GM21367 (cell line): ENCODE results near the gene TPBG.
"Not testable (repeated sequence)": the region's sequence is repeated elsewhere in the genome, so short reads cannot be mapped to it uniquely, and the experiment has no call there.

Experiments
- ATAC-seq: cut with Tn5 transposase; IDR thresholded peaks from one replicate; pipeline ENCODE4 v1.9.1; 2021; ENCODE audit not compliant: unreplicated experiment

The TPBG gene

DNA sequence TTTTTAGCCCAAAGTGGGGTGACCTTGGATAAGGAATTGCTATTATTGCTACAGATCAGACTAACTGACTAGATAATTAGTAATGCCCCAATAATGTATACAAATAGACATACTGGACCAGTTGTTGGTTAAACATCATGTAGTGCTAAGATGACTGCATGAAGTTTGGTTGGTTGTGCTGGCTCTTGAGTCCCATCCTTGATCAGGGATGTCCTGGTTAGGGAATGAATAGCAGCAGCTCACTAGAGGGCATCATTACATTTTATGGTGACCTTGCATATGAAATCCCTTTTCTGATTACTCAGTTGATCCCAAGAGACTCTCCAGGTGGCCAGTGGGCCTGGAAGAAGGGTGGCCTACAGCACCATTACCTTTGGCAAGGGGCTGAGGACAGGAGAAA is 10.9 kb downstream of the TPBG start:
- no peak for ATAC-seq

DNA sequence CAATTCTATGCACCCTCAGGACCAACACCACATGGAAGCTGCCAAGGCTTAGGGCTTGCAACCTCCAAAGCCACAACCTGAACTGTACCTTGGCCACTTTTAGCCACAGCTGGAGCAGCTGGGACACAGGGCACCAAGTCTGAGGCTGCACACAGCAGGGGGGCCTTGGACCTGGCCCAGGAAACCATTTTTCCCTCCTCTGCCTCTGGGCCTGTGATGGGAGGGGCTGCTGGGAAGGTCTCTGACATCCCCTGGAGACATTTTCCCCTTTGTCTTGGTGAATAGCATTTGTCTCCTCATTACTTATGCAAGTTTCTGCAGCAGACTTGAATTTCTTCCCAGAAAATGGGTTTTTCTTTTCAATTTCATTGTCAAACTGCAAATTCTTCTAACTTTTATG is 13.0 kb downstream of the TPBG start:
- no peak for ATAC-seq

DNA sequence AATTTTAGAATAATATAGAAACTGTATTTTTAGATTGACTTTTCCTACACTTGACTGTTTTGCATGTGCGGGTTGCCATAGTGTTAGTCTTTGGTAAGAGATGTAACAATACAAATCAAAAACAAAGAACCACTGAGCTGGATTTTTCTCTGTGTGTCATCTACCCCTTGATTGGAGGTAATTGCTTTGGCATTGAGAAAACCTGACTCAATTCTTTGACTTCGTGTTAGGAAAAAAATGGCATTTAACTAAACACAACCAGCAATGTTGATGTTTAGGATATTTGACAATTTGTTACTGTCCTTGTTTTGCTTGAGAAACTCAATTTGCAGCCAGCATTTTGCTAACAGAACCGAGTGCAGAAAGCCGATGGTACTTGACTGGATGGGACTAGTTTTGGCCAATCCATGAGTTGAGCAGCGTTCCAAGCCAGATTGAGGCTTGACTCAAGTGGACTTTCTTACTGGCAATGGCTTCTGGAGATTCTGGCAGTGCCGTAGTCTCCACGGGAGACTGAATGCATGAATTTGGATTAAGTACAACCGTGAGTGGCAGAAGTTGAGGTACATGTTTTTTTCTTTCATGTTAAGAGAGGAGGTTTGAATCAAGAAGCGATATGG is 17.1 kb downstream of the TPBG start:
- no peak for ATAC-seq

DNA sequence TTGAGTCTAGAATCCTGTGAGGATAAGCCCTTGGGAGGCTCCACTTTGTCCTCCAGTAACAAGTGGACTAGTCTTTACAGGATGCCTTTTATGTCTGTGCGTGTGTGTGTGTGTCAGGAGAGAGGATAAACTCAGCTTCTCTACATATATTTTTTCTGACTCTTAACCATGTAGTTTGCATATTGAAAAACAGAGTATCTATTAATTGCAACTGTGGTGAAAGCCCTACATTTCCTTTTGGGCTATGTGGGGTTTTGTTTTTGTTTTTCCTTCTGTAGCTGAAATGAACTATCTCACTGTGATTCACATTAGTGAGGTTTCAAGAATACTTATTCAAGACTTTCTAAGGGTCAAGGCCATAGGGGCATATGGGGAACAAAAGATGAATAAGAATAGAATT is 17.7 kb downstream of the TPBG start:
- peak; percentile 77 for ATAC-seq

DNA sequence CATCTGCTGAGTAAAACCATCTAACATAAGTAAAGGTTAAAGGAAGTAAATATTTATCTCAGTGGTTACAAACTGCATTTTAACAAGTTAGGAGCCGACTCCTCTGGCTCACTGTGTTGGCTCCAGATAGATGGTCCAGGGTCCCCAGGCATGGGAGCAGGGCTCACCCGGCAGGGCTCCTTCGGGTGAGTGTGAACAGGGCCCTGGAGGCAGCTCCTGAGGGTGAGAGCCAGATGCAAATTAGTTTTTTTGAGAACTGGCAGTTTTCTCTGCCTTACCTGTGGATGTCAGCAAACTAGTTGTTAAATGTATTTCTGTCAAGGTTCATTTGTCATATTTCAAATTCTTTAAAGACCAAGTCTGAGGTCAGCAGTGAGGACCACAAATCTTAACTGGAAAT is 21.5 kb downstream of the TPBG start:
- ATAC-seq: peak; percentile 48

DNA sequence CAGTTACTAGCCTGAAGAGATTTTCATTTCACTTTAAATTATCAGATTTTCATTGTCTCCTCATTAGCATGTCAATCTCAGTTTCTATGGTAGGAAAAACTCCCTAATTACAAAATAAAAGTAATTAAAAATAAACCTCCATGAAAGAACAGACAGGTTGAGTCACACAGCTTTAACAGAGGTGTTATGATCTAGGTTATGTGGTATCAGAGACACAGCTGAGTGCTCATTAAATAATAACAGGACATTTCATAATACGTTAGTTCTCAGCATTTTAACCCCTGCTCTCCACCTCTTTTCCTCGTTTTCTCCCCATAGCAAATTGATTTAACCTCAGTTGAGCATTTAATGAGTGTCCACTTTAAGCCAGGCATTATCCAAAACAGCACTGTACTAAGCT is 21.9 kb downstream of the TPBG start:
- no peak for ATAC-seq

DNA sequence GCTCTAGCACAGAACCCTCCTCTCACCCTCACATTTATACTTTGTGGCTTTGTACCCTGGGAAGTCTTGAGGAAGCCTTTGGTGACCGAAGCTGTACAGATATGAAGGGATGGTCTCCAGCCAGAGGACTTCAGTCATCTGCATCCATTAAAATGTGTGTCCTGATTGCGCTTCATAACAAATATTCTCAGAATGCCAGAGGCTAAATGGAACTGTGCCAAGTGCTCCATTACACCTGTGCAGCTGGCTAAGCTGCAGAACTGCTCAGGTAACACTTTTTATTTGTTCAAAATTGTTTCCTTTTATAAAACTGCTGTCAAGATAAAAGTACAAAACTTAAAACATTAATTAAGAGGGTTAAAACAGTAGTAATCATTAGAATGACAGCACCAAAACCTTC is 22.3 kb downstream of the TPBG start:
- no peak for ATAC-seq

DNA sequence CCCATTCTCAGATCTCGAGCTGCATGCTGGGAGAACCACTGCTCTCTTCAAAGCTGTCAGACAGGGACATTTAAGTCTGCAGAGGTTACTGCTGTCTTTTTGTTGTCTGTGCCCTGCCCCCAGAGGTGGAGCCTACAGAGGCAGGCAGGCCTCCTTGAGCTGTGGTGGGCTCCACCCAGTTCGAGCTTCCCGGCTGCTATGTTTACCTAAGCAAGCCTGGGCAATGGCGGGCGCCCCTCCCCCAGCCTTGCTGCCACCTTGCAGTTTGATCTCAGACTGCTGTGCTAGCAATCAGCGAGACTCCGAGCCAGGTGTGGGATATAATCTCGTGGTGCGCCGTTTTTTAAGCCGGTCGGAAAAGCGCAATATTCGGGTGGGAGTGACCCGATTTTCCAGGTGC is 31.2 kb downstream of the TPBG start:
- not testable (repeated sequence) for ATAC-seq

DNA sequence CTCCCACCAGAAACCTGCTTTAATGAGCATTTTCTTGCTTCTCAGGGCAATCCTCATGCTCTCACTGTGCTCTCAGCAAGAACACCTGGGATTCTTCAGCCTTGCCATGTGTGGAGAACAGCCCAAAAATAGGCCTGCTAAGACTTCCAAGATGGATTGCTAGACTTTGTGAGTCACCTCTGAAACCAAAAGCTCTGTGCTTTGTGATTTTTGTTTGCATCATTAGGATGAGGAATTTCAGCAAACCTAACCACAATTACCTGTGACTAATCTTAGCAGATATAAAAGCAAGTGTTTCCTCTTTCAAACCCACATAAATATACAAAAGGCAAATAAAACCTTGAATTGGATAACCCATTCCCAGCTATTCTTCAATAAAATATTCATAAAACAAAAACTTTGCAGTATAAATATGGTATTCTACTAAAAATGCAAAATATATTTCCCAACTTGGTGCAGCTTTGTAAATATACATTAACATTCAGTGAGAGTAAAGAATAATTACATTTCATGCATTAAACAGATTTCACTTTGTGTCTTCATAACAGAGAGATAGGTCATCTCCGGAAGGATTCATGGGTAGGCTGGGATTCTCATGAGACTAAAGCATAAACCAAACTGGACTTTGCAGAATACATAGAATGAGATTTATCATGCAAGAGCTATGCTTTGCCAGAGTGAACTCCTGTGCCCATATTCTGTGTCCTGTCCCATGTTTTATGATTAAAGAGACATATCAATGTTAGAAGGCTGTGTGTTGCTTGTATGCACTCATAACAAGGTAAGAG is 33.5 kb downstream of the TPBG start:
- ATAC-seq: no peak

DNA sequence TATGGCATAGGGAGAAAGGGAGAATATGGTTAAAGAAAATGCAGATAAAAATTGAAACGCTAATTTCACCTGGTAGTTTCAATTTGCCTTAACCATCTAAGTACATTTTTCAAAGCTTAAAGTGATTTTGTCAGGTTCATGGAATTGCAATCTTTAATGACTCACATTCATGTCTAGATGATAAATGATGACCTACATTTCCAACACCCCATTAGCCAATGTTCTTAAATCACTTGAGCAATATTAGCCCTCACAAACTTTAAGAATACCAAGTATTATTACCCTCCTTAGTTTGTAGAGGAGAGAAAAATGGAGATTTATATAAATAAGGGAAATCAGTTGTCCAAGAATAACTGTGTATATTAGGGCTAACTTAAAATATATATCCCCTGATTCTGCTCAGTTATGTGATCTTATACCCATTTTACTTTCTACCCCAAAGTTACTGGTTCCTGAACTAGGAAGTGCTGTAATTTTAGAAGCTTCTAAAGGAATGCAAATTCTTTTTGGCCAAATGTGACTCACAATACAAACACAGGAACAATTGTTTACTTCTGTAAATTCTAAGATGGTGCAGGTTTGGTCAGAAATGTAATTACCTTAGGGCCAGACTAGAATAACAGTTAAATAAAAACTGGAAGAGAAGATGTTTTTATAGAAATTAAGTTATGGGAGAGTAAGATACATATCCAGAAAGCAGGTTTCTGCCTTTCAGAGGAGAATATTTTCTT is 34.5 kb downstream of the TPBG start:
- ATAC-seq: no peak

DNA sequence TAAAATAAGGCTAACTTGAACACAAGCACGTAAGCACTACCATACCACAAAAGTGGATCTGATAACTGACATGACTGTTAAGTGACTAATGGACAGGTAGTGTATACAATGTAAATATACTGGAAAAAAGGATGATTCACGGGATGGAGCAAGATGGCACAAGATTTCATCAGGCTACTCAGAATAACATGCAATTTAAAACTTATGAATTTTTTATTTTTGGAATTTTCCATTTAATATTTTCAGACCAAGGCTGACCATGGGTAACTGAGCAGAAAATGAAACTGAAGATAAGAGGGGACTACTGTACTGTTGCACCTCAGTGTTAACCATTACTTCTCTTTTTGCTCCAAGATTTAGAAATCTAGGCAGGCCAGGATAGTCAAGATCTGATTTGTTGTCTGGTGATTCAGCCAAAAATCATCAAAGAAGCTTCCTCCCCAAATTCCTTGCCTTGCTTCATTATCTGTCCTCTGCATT is 45.4 kb downstream of the TPBG start:
- peak; percentile 68 for ATAC-seq

DNA sequence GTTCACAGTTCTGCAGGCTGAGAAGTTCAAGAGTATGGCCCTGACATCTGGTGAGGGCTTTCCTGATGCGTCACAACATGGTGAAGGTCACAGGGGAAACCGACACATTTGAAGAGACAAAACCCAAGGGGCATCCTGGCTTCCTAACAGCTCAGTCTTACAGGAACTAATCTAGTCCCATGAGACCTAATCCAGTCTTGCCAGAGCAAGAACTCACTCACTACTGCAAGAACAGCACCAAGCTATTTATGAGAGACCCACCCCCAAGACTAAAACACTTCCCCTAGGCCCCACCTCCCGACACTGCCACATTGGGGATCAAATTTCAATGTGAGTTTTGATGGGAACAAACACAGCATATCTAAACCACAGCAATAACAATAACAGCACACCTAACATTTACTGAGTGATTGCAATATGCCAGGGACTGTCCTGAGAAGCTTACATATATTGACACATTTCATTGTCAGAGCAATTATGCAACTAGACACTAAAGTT is 46.6 kb downstream of the TPBG start:
- ATAC-seq: no peak

DNA sequence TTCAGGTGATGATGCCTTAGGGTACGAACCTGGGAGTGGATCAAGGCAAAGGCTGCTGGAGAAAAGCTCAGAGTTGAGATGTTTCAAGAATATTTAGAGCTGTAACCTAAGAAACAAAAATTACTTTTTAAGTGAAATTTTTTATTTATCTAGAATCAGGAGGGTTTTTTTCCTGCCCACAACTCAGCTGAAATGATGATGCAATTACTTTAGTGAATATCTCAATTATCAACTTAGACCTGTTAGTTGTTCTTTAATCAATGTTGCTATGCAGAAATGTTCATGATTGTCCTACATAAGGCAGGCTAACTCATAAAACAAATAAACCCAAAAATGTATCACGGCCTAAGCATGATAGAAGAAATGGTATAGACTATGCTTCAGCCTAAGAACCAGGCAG is 50.3 kb downstream of the TPBG start:
- ATAC-seq: no peak

DNA sequence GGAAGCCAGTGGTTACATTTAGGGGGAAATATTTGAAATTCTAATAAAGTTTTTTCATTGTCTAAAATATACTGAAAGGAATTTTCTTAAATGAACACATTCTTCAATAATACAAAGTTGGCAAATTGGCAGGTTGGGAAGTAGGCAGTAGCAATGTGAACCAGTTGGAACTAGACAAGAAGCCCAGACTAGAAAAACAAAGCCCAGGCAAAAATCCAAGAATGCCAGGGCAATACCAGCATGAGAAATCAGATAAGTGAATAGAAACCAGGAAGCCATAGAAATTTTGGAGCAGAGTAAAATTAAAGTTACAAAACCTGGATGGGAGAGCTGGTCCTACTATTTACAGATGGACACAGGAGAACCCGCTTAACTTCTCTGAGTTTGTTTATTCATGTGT is 52.2 kb downstream of the TPBG start:
- ATAC-seq: no peak

DNA sequence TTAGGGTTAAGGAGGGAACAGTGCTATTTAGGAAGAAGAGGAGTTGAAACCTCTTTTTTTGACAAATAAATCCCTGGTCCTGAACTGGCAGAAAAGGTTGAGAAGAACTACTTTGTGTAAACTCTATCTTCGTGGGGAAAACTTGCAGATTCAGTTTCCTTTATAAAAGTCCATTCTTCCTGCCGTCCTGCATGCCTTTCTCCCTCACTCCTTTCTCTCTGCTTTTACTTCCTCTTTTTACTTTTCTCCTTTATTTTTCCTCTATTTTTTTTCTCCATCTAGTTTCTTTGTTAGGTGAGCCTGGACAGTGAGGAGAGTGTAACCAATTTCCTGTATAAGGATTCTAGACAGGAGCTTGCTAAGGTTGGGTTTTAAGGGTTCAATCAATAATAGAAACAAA is 52.7 kb downstream of the TPBG start:
- no peak for ATAC-seq
